OCI-LY1 (cell line): ENCODE results near the gene PIP4K2B.

Experiments used
- CTCF ChIP-seq: fragments of 200-600 bp; sonication (generic), shearing (Covaris generic); IDR thresholded peaks from 2 replicates; pipeline ENCODE4 v1.5.1; 2017; ENCODE audit warnings: mild to moderate bottlenecking, antibody characterized with exemption, low read length, moderate library complexity, mixed read lengths
- EZH2 ChIP-seq: fragments of 200-600 bp; sonication (generic), shearing (Covaris generic); IDR thresholded peaks from 2 replicates; pipeline ENCODE4 v1.8.0; 2017; ENCODE audit warnings: borderline replicate concordance, mixed run types, mild to moderate bottlenecking, antibody characterized with exemption, low read length, moderate library complexity, mixed read lengths

GRCh38 chr17:38761612-38762011 is 37.7 kb downstream of the PIP4K2B start:
- TF ChIP-seq CTCF: peak; percentile 75
- no peak for TF ChIP-seq EZH2
